ENCODE data around the gene ZFP36L1. TPM values are rescaled to one million over a fixed set of nuclear protein-coding genes. Genes with fewer than 3 reads are reported as not detected.

The ZFP36L1 gene
- total RNA-seq, 1 donor from 2014 or later, result 462 TPM

DNA sequence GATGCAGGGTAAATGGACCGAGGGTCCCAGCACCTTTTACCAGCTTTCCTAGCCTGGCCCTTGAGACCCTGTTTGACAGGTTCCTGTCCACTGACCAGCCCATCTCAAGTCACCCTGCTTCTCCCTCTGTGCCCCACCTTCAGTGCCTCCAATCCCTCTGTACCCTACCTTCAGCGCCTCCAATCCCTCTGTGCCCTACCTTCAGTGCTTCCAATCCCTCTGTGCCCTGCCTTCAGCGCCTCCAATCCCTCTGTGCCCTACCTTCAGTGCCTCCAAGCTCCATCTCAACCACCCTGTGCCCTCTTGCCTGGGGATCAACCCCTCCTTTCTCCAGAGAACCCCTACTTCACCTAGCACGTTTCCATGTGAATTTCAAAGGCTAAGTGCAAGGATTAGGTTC lies 54.3 kb downstream of the ZFP36L1 start:
- DNase-seq (ENCODE audit: low read depth), result no peak

Other genes with a start within 250 kb of the ZFP36L1 start
- 304 and 802 TPM in 2 replicates for gene ACTN1, start 186.2 kb upstream of the ZFP36L1 start, total RNA-seq